ENCODE measurements around the gene UBE2QL1. TPM values are rescaled to one million over a fixed set of nuclear protein-coding genes. Genes with fewer than 3 reads are reported as not detected.
A peak's percentile ranks its signal among the peaks of the same experiment; 100 is the strongest.

Gene UBE2QL1
- total RNA-seq, 1 donor from 2014 or later = 0.73 TPM

DNA sequence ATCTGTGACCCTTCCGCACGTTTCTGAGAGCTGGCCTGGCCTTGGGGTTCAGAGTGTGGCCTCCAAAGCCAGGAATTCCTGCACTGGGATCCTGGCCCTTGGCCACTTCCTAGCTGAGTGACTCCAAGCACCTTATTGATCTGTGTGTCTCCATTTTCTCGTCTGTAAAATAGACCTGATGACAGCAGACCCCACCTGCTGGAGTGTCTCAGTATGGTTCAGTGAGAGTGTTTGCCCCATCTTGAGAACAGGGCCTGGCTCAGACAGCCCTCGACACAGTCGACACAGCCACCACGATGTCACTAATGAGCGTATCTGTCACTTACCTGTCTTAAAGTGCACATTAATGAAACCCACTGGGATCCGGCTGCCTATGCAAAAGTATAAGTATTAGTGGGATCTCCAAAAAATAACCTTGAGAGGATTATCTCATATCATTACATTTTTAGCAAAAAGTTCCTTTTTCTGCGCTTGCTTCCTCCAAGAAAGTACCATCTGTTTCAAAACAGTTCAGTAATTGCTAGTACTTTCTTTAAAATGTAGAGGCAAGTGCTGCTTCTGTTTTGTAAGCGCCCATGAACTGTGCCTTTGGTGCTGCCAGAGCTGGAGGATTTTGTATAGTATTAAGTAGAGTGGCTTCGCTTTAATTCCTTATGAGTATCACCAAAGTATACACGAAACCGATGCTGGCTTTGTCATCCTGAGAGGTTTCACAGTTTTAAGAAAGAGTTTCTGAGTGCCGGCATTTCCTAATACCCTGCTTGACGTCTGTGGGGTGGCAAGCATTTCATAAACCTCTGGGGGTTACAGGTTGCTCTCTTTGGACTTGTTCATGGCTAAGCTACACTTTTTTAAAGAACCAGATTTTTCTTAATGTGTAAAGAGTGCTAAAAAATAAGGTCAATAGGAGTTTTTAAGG, 31.7 kb downstream of the UBE2QL1 start:
- no peaks in the 10 kb centered on the region for H3K36me3 Mint-ChIP-seq (ENCODE audit: low read depth)
- no peak for DNase-seq (ENCODE audit: low spot score)
- H3K27ac Mint-ChIP-seq = no peak overlapping the region
- intact Hi-C loops (cut with micrococcal nuclease) = no loop called here
- no peaks in the 10 kb centered on the region for H3K9me3 Mint-ChIP-seq
- peaks cover 2% of the 10 kb centered on the region for H3K27me3 Mint-ChIP-seq (ENCODE audit: insufficient read depth)
- H3K4me1 Mint-ChIP-seq (ENCODE audit: low read depth) = peaks cover 22% of the 10 kb centered on the region
- H3K4me3 Mint-ChIP-seq = no peak overlapping the region

GRCh38 chr5:6482735-6483134, 34.1 kb downstream of the UBE2QL1 start:
- Mint-ChIP-seq H3K4me1 (ENCODE audit: low read depth) (peaks cover 38% of the 10 kb centered on the region), H3K27ac (no peak overlapping the region), H3K4me3 (no peak overlapping the region), H3K27me3 (ENCODE audit: insufficient read depth) (peaks cover 2% of the 10 kb centered on the region), H3K9me3 (no peaks in the 10 kb centered on the region), H3K36me3 (ENCODE audit: low read depth) (no peaks in the 10 kb centered on the region)
- no peak for DNase-seq (ENCODE audit: low spot score)
- intact Hi-C loops (cut with micrococcal nuclease) = no loop called here

DNA sequence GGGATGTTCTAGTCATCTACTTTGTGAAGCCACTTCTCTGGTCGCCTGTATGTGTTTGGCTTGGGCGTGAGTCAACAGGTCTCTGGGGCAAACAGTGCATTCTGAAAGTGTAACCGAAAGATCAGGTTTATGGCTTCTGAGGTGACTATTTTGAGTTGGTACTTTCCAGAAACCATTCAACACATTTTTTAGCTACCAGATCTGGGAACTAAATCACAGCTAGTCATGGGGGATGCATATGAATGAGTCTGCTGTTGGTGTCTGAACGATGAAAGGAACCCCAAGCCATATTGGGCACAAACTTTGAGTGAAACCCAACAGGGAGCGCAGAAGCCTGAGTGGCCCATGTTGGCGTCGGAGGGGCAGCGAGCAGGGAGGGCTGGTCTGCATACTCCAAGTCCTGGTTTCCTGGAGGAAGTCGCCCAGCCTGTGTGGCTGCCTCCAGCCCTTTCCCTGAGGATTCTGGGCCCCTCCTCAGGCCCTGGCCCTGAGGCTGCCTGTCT, 35.3 kb downstream of the UBE2QL1 start:
- Mint-ChIP-seq H3K9me3 (no peaks in the 10 kb centered on the region), H3K36me3 (ENCODE audit: low read depth) (no peaks in the 10 kb centered on the region), H3K27me3 (ENCODE audit: insufficient read depth) (peaks cover 2% of the 10 kb centered on the region), H3K27ac (no peak overlapping the region), H3K4me1 (ENCODE audit: low read depth) (peaks cover 38% of the 10 kb centered on the region), H3K4me3 (no peak overlapping the region)
- intact Hi-C loops (cut with micrococcal nuclease) = loop anchor here (1.0 kb wide), 1 partner anchor 12 kb away; no protein-coding TSS in a partner anchor
- no peak for DNase-seq (ENCODE audit: low spot score)

DNA sequence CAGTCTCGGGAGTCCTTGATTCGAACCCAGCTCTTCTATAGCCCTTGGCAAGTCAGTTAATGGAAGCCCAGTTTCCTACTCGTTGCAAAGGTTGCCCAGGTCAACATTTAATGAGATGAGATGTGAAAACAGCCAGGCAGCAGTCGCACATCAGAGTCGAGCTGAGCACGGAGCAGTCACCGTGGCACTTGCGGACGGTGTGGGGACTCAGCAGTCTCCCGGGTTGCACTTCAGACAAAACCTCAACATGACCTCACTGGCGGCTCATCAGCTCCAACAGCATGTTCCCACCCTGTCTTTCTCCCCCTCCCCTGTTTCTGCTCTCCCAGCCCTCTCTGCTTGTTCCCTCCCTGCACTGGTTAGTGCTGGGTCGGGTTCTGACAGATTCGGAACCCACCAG, 35.8 kb downstream of the UBE2QL1 start:
- Mint-ChIP-seq H3K9me3 (no peaks in the 10 kb centered on the region), H3K4me3 (no peak overlapping the region), H3K27me3 (ENCODE audit: insufficient read depth) (peaks cover 2% of the 10 kb centered on the region)

DNA sequence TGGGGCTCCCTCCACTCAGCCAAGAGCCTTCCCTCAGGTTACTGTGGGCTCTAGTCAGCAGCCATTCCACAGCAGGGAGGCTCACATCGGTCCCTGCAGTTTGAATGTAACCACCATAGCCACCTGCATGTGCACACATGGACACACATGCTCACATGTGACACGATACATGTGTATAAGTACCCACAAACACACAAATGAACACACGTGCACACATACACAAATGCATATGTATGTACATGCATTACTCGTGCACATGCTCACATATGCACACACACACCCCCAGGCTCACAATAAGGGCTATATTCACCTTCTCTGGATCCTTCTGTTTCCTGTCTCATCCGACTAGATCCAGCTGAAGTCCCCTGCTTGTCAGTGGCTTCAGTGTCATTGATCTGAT, 36.2 kb downstream of the UBE2QL1 start:
- H3K4me3 Mint-ChIP-seq = no peak overlapping the region
- H3K4me1 Mint-ChIP-seq (ENCODE audit: low read depth) = peaks cover 38% of the 10 kb centered on the region
- intact Hi-C loops (cut with micrococcal nuclease) = loop anchor here (1.0 kb wide), 1 partner anchor 11 kb away; no protein-coding TSS in a partner anchor
- H3K9me3 Mint-ChIP-seq = no peaks in the 10 kb centered on the region
- H3K27me3 Mint-ChIP-seq (ENCODE audit: insufficient read depth) = peaks cover 3% of the 10 kb centered on the region
- DNase-seq (ENCODE audit: low spot score) = no peak
- H3K27ac Mint-ChIP-seq = no peak overlapping the region
- H3K36me3 Mint-ChIP-seq (ENCODE audit: low read depth) = no peaks in the 10 kb centered on the region

More for the DNA sequence above, 35.8 kb downstream of the UBE2QL1 start:
- no peak for DNase-seq (ENCODE audit: low spot score)
- intact Hi-C loops (cut with micrococcal nuclease) = loop anchor here (1.0 kb wide), 1 partner anchor 12 kb away; no protein-coding TSS in a partner anchor
- Mint-ChIP-seq H3K36me3 (ENCODE audit: low read depth) (no peaks in the 10 kb centered on the region), H3K27ac (no peak overlapping the region), H3K4me1 (ENCODE audit: low read depth) (peaks cover 38% of the 10 kb centered on the region)

DNA sequence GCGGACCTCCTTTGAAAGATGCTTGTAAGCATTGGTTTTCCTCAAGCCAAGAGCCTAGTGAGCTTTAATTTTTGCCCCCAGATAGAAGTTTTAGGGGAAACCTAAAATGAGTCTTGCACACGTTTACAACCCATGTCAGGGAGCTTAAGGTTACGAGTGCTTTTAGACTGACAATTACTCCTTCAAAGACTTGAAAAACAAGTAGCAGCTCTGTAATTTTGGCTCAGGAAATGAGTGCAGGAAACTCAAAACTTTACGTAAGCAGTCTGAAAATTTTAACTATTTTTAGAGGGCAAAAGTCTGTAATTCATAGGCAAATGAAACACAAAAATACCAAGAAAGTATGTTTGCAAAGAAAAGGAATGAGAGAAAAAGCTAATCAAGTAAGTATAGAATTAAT, 36.8 kb downstream of the UBE2QL1 start:
- H3K4me3 Mint-ChIP-seq = no peak overlapping the region
- intact Hi-C loops (cut with micrococcal nuclease) = no loop called here

GRCh38 chr5:6486074-6486473, 37.4 kb downstream of the UBE2QL1 start:
- no peaks in the 10 kb centered on the region for H3K36me3 Mint-ChIP-seq (ENCODE audit: low read depth)
- peak overlapping the region; percentile 24 for H3K27ac Mint-ChIP-seq
- intact Hi-C loops (cut with micrococcal nuclease) = no loop called here
- no peak overlapping the region for H3K4me3 Mint-ChIP-seq
- H3K27me3 Mint-ChIP-seq (ENCODE audit: insufficient read depth) = peaks cover 4% of the 10 kb centered on the region
- no peaks in the 10 kb centered on the region for H3K9me3 Mint-ChIP-seq
- peaks cover 38% of the 10 kb centered on the region for H3K4me1 Mint-ChIP-seq (ENCODE audit: low read depth)
- DNase-seq (ENCODE audit: low spot score) = no peak

More for the DNA sequence above, 36.8 kb downstream of the UBE2QL1 start:
- peaks cover 4% of the 10 kb centered on the region for H3K27me3 Mint-ChIP-seq (ENCODE audit: insufficient read depth)
- H3K9me3 Mint-ChIP-seq = no peaks in the 10 kb centered on the region
- H3K4me1 Mint-ChIP-seq (ENCODE audit: low read depth) = peaks cover 38% of the 10 kb centered on the region
- H3K36me3 Mint-ChIP-seq (ENCODE audit: low read depth) = no peaks in the 10 kb centered on the region
- no peak overlapping the region for H3K27ac Mint-ChIP-seq
- DNase-seq (ENCODE audit: low spot score) = no peak

- Mint-ChIP-seq H3K9me3 (no peaks in the 10 kb centered on the region), H3K36me3 (ENCODE audit: low read depth) (no peaks in the 10 kb centered on the region), H3K4me3 (no peak overlapping the region), H3K27me3 (ENCODE audit: insufficient read depth) (peaks cover 3% of the 10 kb centered on the region), H3K4me1 (ENCODE audit: low read depth) (peaks cover 43% of the 10 kb centered on the region), H3K27ac (no peak overlapping the region)
- intact Hi-C loops (cut with micrococcal nuclease) = no loop called here
- DNase-seq (ENCODE audit: low spot score) = no peak
These were observed 38.4 kb downstream of the UBE2QL1 start for GRCh38 chr5:6487081-6487480.

GRCh38 chr5:6488021-6488420, 39.4 kb downstream of the UBE2QL1 start:
- no peak overlapping the region for H3K27ac Mint-ChIP-seq
- no peak for DNase-seq (ENCODE audit: low spot score)
- no peak overlapping the region for H3K4me3 Mint-ChIP-seq
- H3K27me3 Mint-ChIP-seq (ENCODE audit: insufficient read depth) = peaks cover 3% of the 10 kb centered on the region
- no peaks in the 10 kb centered on the region for H3K9me3 Mint-ChIP-seq
- H3K36me3 Mint-ChIP-seq (ENCODE audit: low read depth) = no peaks in the 10 kb centered on the region
- peaks cover 52% of the 10 kb centered on the region for H3K4me1 Mint-ChIP-seq (ENCODE audit: low read depth)
- intact Hi-C loops (cut with micrococcal nuclease) = no loop called here

GRCh38 chr5:6489643-6490185, 41.1 kb downstream of the UBE2QL1 start:
- peaks cover 39% of the 10 kb centered on the region for H3K4me1 Mint-ChIP-seq (ENCODE audit: low read depth)
- no peaks in the 10 kb centered on the region for H3K9me3 Mint-ChIP-seq
- peaks cover 3% of the 10 kb centered on the region for H3K27me3 Mint-ChIP-seq (ENCODE audit: insufficient read depth)
- H3K4me3 Mint-ChIP-seq = no peak overlapping the region
- no peaks in the 10 kb centered on the region for H3K36me3 Mint-ChIP-seq (ENCODE audit: low read depth)
- H3K27ac Mint-ChIP-seq = no peak overlapping the region
- DNase-seq (ENCODE audit: low spot score) = no peak
- intact Hi-C loops (cut with micrococcal nuclease) = loop anchor here (10.0 kb wide), 2 partner anchors 225 to 1385 kb away; partner anchors contain the start of gene TENT4A

DNA sequence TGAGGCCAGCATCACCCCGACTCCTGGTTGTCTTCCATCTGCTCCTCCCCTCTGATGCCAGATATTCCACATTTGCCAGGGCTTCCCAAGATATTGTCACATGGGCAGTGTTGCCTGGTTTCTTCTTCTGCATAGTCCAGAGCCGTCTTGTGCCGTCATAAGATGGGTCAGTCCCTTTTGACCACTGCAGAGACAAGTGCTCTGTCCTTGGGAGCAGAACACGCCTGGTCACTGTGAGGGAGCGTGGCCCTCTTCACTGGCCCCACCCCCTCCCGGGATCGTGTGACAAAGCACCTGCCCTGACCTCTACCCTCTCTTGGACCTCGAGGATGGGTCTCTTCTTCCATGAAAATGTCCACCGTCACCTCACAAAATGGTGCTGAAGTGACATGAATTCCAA, 41.6 kb downstream of the UBE2QL1 start:
- no peaks in the 10 kb centered on the region for H3K9me3 Mint-ChIP-seq
- H3K27me3 Mint-ChIP-seq (ENCODE audit: insufficient read depth) = peaks cover 3% of the 10 kb centered on the region
- DNase-seq (ENCODE audit: low spot score) = no peak
- peaks cover 33% of the 10 kb centered on the region for H3K4me1 Mint-ChIP-seq (ENCODE audit: low read depth)
- intact Hi-C loops (cut with micrococcal nuclease) = loop anchor here (10.0 kb wide), 2 partner anchors 225 to 1385 kb away; partner anchors contain the start of gene TENT4A
- H3K27ac Mint-ChIP-seq = no peak overlapping the region
- no peaks in the 10 kb centered on the region for H3K36me3 Mint-ChIP-seq (ENCODE audit: low read depth)
- H3K4me3 Mint-ChIP-seq = no peak overlapping the region

DNA sequence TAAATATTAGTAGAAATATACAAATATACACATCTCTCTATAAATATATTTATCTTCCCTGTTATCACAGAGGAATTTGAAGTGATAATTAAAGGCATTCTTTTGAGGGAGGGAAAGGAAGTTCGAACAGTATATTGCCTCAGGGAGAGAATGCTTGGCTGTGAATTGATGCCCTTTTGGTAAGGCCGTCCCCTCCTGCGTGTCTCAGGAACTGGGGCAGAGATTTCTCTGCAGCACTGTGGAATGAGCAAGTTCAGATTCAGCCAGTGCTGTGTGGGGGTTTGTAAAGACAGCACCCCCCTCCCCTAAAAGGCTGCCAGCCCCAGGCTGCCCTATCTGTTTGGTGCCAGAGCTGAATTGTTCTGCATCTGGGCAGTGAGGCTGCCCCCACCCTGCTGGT, 42.0 kb downstream of the UBE2QL1 start:
- H3K27me3 Mint-ChIP-seq (ENCODE audit: insufficient read depth) = peaks cover 3% of the 10 kb centered on the region
- H3K27ac Mint-ChIP-seq = no peak overlapping the region
- no peak overlapping the region for H3K4me3 Mint-ChIP-seq
- H3K9me3 Mint-ChIP-seq = no peaks in the 10 kb centered on the region
- DNase-seq (ENCODE audit: low spot score) = no peak
- H3K4me1 Mint-ChIP-seq (ENCODE audit: low read depth) = peaks cover 30% of the 10 kb centered on the region
- intact Hi-C loops (cut with micrococcal nuclease) = loop anchor here (10.0 kb wide), 2 partner anchors 224 to 1384 kb away; partner anchors contain the start of gene TENT4A
- no peaks in the 10 kb centered on the region for H3K36me3 Mint-ChIP-seq (ENCODE audit: low read depth)
